ENCODE measurements around the gene OGG1. TPM values are rescaled to one million over a fixed set of nuclear protein-coding genes. Genes with fewer than 3 reads are reported as not detected.
A peak's percentile ranks its signal among the peaks of the same experiment; 100 is the strongest.

The OGG1 gene
- total RNA-seq, 1 donor from 2014 or later = 36.0 TPM

DNA sequence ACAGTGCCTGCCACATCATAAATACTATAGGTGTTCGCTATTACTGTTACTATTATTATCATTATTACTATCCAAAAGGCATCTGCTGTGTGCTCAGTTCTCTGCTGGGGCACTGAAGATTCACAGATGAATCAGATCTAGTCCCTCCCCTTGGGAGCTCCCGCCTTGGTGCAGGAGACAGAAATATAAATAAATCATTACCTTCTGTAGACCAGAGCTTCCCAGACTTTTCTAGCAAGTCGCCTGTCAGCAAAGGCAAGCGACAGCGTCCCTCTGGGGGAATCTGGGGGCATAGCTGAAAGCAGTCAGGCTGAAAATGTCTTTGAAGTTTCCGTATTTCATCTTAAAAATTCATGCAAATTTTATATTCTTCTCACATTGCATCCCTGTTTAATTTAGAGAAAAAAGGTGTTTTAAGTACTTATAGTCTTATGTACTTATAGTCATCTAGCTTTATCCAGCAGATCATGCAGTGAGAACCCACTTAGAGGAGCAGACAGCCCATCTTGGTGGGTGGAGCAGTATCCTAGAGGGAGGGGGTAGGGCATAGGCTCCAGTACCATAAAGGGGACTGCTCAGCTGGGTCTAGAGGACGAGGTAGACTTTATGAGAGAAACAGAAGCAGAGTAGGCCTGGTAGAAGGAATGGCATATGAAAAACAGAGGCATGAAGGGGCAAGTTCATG lies 28.6 kb upstream of the OGG1 start:
- TF ChIP-seq, protein P1, sequence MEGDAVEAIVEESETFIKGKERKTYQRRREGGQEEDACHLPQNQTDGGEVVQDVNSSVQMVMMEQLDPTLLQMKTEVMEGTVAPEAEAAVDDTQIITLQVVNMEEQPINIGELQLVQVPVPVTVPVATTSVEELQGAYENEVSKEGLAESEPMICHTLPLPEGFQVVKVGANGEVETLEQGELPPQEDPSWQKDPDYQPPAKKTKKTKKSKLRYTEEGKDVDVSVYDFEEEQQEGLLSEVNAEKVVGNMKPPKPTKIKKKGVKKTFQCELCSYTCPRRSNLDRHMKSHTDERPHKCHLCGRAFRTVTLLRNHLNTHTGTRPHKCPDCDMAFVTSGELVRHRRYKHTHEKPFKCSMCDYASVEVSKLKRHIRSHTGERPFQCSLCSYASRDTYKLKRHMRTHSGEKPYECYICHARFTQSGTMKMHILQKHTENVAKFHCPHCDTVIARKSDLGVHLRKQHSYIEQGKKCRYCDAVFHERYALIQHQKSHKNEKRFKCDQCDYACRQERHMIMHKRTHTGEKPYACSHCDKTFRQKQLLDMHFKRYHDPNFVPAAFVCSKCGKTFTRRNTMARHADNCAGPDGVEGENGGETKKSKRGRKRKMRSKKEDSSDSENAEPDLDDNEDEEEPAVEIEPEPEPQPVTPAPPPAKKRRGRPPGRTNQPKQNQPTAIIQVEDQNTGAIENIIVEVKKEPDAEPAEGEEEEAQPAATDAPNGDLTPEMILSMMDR (IDR thresholded peaks at IDR 0.05) = no peak
- no peak overlapping the region for H3K27ac ChIP-seq
- H3K9me3 ChIP-seq = no peaks in the 10 kb centered on the region
- DNase-seq (ENCODE audit: low spot score in 2 of 2) = no peak
- no peaks in the 10 kb centered on the region for H3K36me3 ChIP-seq
- no peaks in the 10 kb centered on the region for H3K27me3 ChIP-seq
- intact Hi-C loops (cut with DNase I) = no loop called here
- H3K4me3 ChIP-seq = no peak overlapping the region
- peaks cover under 1 to 2% of the 10 kb centered on the region in 2 donors for H3K4me1 ChIP-seq

- intact Hi-C loops (cut with DNase I) = no loop called here
- Histone ChIP-seq H3K27me3 (no peaks in the 10 kb centered on the region), H3K4me3 (no peak overlapping the region), H3K4me1 (no peaks in the 10 kb centered on the region), H3K27ac (no peak overlapping the region), H3K9me3 (no peaks in the 10 kb centered on the region), H3K36me3 (no peaks in the 10 kb centered on the region)
- TF ChIP-seq, protein P1 (IDR thresholded peaks at IDR 0.05) = no peak
- no peak for DNase-seq (ENCODE audit: low spot score in 2 of 2)
Observed at GRCh38 chr3:9721700-9722060, 28.1 kb upstream of the OGG1 start.

DNA sequence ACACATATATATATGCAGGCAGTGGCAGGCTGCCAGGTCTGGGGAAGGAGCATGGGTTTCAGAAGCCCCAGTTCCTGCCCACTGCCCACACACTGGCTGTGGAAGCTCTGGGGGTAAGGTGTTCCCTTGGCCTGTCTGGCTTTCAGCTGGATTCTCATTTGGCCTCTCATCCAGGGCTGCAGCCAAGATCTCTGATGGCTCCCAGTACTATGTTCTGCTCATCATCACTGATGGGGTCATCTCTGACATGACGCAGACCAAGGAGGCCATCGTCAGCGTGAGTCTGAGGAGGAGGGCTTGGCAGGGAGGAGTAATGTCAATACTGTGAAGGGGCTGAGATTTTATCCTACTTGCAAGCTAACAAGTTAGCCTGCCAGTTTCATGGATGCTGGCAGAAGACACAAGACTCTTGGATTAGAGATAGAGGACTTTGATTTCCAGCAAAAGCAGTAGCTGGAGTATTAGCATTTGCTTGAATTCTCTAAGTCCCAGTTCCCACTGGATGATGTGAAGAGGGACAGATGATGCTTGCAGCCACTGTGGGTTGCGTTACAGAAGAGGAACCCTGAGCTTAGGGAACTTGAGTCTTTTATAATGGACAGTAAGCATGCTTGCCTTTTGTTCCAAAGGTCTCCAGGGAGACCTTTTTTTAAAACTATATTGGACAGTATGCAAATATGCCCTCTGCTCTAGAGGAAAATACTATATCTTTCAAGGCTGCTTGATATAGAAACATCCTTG lies 23.8 kb upstream of the OGG1 start:
- Histone ChIP-seq H3K27me3 (no peaks in the 10 kb centered on the region), H3K9me3 (no peaks in the 10 kb centered on the region), H3K4me3 (no peak overlapping the region), H3K36me3 (no peaks in the 10 kb centered on the region), H3K27ac (no peak overlapping the region), H3K4me1 (peaks cover 0 to 9% of the 10 kb centered on the region in 2 donors)
- DNase-seq (ENCODE audit: low spot score in 2 of 2) = no peak
- TF ChIP-seq, protein P1 (IDR thresholded peaks at IDR 0.05) = no peak
- intact Hi-C loops (cut with DNase I) = no loop called here

GRCh38 chr3:9727041-9727595 lies 22.6 kb upstream of the OGG1 start:
- TF ChIP-seq, protein P1 (IDR thresholded peaks at IDR 0.05) = peak in 1 of 3 experiments; percentile 10
- intact Hi-C loops (cut with DNase I) = no loop called here
- no peaks in the 10 kb centered on the region for H3K36me3 ChIP-seq
- no peak overlapping the region for H3K4me3 ChIP-seq
- H3K27me3 ChIP-seq = no peaks in the 10 kb centered on the region
- H3K9me3 ChIP-seq = no peaks in the 10 kb centered on the region
- DNase-seq (ENCODE audit: low spot score in 2 of 2) = no peak
- no peak overlapping the region for H3K27ac ChIP-seq
- peaks cover 2 to 9% of the 10 kb centered on the region in 2 donors for H3K4me1 ChIP-seq

DNA sequence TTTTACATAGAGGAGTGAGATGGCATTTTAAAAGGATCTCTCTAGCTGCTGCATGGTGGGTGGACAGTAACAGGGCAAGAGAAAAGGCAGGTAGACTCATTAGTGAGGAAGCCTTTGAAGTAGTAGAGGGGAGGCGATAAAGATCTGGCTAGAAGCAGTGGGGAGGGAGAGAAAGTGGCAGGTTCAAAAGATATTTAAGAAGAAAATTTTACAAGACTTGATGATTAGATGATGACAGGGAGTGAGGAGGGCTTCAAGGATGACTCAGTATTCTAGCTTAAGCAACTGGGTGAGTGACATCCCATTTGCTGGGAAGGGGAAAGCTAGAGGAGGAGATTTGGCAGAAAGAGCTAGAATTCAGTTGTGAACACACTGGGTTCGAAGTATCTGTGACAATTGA lies 22.0 kb upstream of the OGG1 start:
- Histone ChIP-seq H3K36me3 (no peaks in the 10 kb centered on the region), H3K4me3 (no peak overlapping the region), H3K9me3 (no peaks in the 10 kb centered on the region), H3K4me1 (peaks cover 8 to 15% of the 10 kb centered on the region in 2 donors), H3K27me3 (no peaks in the 10 kb centered on the region), H3K27ac (no peak overlapping the region)
- no peak for DNase-seq (ENCODE audit: low spot score in 2 of 2)
- TF ChIP-seq, protein P1 (IDR thresholded peaks at IDR 0.05) = no peak
- intact Hi-C loops (cut with DNase I) = no loop called here
